H7 (cell line): Measurements from ENCODE around the gene C12orf60. TPM values are rescaled to one million over a fixed set of nuclear protein-coding genes. Genes with fewer than 3 reads are reported as not detected.

Experiments used
- DNase-seq: peaks from one replicate; pipeline ENCODE4 v3.0.0; 2012
- H3K27me3 ChIP-seq: 2 replicates; pipeline ENCODE4 v1.6.0; 2011; ENCODE audit warnings: mild to moderate bottlenecking, low read length; ENCODE audit not compliant: control insufficient read depth, insufficient read depth
- H3K36me3 ChIP-seq: replicated peaks from 2 replicates; pipeline ENCODE4 v1.5.1; 2011; ENCODE audit warnings: low read length; ENCODE audit not compliant: control insufficient read depth, insufficient read depth
- H3K4me3 ChIP-seq: 2 replicates; pipeline ENCODE4 v1.5.1; 2011; ENCODE audit warnings: low read depth, mild to moderate bottlenecking, control low read depth, low read length, moderate library complexity; ENCODE audit not compliant: insufficient read depth
- total RNA-seq: library from RNA; depleted of rRNA; stranded (reverse); fragments of >200 nt; shearing (Covaris generic); gene quantifications from 2 replicates; pipeline ENCODE4 v1.2.3, GENCODE V29; 2014

C12orf60 gene
- total RNA-seq, 1 experiment from 2014 or later, result 3.0 TPM

DNA sequence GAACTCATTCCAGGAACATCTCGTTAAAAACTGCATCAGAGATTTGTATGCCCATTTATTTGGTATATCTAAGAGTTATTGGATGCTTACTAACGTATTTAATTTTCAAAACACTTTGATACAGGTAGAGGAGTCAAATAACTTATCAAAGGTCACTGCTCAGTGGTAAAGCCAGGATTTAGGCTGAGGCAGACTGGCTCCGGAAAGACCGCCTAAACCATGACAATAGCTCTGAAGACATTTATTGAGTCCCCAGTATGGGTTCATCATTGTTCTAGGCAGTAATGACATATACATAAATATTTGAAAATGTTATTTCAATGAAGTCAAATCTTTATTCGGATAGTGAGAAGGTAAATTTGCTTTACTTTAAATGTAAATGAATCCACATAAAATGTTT, 30.5 kb upstream of the C12orf60 start:
- peak overlapping the region; percentile 87 for H3K4me3 ChIP-seq
- peak; percentile 27 for DNase-seq

DNA sequence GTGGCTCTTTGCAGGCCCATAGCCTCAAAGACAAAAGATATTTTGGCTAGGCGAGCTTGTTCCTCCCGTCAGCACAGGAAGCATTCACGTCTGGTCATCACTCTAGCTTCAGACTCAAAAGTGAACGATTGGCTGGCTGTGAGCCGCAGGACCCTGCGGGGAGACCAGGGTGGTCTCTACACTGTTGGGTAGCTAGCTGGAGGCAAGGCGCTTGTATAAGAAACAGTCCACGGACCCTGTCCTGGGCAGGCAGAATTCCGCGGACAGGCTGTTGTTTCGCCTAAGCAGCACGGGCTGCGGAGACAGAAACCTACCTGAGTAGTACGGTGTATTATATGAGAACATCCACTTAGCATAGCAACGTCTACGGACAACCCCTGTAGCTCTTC, 29.8 kb upstream of the C12orf60 start:
- Histone ChIP-seq H3K27me3 (no peaks in the 10 kb centered on the region), H3K36me3 (no peaks in the 10 kb centered on the region), H3K4me3 (peak overlapping the region; percentile 87)
- peak; percentile 27 for DNase-seq

More for the DNA sequence above, 30.5 kb upstream of the C12orf60 start:
- H3K27me3 ChIP-seq, result no peaks in the 10 kb centered on the region
- H3K36me3 ChIP-seq, result no peaks in the 10 kb centered on the region

DNA sequence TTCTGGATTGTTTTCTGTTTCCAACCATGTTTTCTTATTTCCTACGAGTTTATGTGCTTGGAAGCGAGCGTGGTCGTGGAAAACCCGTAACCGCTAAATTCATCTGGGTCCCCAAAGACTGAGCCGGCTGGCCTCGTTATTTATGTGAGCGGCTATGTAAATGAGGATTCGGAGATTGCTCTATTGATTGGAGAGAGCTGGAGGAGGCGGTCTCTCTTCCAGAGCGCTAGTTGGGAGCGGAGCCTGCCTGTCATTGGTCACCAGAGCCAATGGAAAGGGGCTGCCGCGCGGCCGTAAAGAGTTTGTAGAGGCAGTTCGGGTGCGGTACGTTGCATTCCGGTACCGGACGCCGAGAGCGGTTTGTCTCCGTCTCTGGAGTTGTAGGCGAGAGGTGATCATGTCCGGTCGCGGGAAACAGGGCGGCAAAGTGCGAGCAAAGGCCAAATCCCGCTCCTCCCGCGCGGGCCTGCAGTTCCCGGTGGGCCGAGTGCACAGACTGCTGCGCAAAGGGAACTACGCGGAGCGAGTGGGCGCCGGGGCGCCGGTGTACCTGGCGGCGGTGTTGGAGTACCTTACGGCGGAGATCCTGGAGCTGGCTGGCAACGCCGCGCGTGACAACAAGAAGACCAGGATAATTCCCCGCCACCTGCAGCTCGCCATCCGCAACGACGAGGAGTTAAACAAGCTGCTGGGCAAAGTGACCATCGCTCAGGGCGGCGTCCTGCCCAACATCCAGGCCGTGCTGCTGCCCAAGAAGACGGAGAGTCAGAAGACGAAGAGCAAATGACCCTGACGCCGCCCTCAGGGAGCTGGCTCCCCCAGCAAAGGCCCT, 29.2 kb upstream of the C12orf60 start:
- peak; percentile 94 for DNase-seq
- no peaks in the 10 kb centered on the region for H3K36me3 ChIP-seq
- H3K27me3 ChIP-seq, result no peaks in the 10 kb centered on the region

DNA sequence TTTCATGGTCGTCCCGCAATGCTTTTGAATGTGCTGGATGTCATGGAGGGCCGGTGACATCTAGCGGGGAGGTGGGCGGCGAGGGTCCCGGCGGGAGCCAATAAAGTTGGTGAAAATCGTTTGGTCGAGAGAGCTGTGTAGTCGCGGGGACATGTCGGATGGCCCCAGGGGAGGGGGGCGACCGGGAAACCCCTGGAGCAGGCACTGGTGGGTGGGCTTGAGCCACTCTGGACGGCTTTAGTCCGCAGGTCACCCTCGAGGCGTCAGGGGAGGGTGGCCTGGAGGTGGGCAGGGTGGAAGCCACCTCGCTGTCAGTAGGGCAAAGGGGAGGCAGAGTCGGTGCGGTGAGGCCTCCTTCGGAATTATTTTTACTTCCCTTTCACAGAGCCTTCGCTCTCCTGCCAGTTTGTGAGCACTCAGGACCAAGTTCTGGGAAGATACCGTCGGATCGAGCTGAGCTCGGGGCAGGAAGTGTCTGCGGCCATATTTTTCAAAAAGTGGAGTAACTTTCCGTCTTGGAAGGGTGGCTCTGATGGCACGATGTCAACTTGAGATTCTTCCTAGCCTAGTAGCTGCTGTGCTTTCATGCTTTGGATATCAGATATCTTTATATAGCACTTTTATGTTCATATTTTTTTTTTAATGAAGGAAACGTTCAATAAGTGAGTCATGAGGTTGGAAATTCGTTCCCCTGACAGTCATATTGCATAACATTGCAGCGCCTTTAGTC, 28.4 kb upstream of the C12orf60 start:
- H3K4me3 ChIP-seq, result peak overlapping the region; percentile 87

More for the DNA sequence above, 29.2 kb upstream of the C12orf60 start:
- peak overlapping the region; percentile 87 for H3K4me3 ChIP-seq

DNA sequence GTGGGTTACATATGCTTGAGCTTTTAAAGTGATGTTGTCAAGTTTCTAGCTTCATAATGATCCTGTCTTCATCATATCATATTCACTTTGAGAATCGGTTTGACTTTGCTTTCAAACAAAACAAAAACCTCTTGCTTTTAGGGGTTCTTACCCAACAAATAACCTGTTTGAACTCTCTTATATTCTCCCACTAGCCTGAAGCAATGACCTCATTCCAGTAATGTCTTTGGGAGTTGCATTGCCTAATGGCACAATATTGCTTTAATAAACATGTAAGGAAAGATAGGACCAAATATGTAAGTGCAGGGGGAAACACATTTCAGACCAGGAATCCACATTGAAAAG, 27.9 kb upstream of the C12orf60 start:
- Histone ChIP-seq H3K4me3 (peak overlapping the region; percentile 87; the same call in 1 of the 2 replicates), H3K27me3 (no peaks in the 10 kb centered on the region), H3K36me3 (no peaks in the 10 kb centered on the region)
- no peak for DNase-seq

More for the DNA sequence above, 28.4 kb upstream of the C12orf60 start:
- DNase-seq, result peak; percentile 69
- Histone ChIP-seq H3K36me3 (no peaks in the 10 kb centered on the region), H3K27me3 (no peaks in the 10 kb centered on the region)

DNA sequence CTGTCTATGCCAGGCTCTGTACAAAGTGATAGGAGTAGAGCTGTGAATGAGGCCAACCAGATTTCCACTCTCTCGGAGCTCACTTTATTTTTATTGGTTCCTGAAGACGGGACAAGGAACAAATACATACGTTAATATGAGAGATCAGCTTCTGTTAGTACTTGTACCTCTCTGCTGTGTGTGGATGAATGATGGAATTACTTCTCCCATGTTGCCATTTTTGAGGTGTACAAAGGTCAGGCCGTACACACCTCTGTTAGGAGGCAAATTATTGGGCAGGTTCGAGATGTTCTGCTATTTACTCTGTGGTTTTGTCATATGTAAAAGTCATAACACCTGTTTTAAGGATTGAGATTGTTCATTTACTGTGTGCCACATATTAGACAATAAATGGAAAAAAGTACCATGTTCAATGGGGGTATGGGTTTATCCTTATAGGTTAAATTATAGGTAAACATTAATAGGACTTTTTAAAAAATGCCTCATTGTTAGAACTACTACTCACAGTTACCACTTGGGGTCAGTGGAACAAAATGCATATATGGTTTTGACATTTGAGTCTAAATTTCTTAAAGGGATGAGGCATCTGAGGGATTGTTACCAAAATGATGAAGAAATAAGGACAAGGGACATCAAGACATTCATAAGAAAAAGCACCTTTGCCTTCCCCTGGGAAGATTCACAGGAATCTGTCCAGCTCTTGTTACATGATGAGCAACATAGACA, 27.1 kb upstream of the C12orf60 start:
- Histone ChIP-seq H3K4me3 (no peak overlapping the region), H3K36me3 (no peaks in the 10 kb centered on the region), H3K27me3 (no peaks in the 10 kb centered on the region)
- DNase-seq, result no peak

DNA sequence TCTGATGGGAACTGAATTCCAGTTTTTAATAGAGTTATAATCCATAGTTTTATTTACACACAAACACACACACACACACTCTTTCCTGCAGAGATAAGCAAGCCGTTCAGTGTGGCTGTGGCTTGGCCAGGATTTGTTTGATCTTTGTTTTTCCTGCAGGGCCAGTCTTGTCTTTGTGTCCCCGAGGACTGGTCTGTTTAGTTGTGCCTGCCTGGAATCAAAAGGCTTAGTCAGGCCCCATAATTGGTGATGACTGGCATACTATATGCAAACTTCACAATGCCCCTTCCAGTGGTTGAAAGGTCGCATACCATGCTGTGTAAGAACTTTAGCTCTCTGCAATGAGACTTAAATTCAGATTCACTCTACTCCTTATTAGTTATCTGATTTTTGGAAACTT, 26.2 kb upstream of the C12orf60 start:
- Histone ChIP-seq H3K36me3 (no peaks in the 10 kb centered on the region), H3K27me3 (no peaks in the 10 kb centered on the region), H3K4me3 (no peak overlapping the region)
- DNase-seq, result no peak

DNA sequence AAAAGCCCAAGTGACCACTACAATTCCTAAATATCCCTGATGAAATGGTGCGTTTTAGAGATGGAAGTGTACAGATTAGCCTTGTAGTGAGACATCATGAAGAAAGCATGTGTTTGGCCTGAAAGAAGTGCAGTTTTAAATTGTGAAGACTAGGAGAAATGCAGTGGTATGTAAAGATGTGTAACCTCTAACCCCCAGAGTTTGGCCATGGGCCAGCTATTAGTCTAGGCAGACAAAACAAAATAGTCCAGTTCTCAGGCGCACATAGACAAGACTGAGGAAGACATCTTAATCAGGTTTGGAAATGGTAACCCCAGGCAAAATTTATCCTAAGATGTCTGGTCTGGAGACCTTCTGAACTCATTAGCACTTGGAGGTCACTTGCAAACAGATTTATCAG, 23.6 kb upstream of the C12orf60 start:
- H3K4me3 ChIP-seq, result no peak overlapping the region

DNA sequence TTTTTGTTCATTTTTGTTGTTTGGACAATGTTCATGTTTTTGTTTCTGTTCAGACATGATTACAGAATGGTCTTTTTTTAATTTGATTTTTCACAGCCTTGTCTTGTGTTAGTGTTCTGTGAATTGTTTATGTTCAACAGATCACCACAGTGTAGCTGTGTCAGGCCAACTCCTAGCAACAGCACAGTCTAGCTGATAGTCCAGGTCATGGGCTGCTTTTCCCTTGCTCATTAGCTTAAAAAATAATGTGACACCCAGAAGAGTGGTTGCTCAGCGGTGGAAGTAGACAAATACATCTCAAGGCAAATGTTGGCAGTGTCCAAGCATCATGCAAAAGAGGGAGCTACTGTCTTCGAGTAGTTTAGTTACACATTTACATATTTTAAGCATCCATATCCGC, 22.6 kb upstream of the C12orf60 start:
- Histone ChIP-seq H3K27me3 (no peaks in the 10 kb centered on the region), H3K4me3 (no peak overlapping the region), H3K36me3 (no peaks in the 10 kb centered on the region; the same call in 1 of the 2 replicates)
- DNase-seq, result no peak

More for the DNA sequence above, 23.6 kb upstream of the C12orf60 start:
- DNase-seq, result no peak
- Histone ChIP-seq H3K27me3 (no peaks in the 10 kb centered on the region), H3K36me3 (no peaks in the 10 kb centered on the region)

DNA sequence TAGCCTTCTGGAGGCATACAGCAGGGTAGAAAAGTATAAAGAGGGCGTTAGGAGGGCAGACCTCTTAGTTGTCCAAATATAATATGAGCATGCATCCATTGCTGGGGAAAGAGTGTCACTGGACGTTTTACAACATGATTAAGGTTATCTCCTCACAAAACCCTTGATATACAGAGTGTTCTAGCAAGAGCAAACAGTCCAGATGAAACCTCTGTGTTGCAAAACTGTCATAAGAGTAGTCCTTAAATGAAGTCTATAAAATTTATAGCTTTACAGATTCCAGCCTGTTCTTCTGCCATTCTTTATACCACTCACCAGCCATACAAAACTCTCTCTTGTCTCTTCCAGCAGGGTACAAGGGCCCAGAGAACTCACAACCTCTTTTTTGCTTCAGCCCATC, 21.9 kb upstream of the C12orf60 start:
- Histone ChIP-seq H3K36me3 (peaks cover 1% of the 10 kb centered on the region), H3K27me3 (no peaks in the 10 kb centered on the region), H3K4me3 (no peak overlapping the region)
- DNase-seq, result no peak

DNA sequence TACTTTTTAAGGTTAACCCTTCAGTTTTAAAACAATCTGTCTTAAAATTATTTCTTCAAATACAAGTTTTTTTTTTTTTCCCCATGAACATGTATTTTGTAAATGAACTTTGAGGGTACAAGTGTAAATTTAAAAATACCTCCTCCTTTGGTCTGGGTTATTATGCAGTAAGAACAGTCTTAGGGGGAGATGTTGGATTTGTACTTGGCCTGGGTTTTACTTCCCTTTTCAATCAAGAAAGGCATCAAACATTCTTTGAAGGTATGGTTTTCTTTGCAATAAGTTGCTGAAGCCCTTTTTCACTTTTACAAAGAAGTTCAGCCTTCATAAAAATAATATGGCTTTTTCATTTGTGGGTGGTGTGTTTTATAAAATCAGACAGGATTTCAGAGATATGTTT, 20.7 kb upstream of the C12orf60 start:
- DNase-seq, result no peak
- Histone ChIP-seq H3K4me3 (no peak overlapping the region), H3K36me3 (peaks cover 5% of the 10 kb centered on the region), H3K27me3 (no peaks in the 10 kb centered on the region)

DNA sequence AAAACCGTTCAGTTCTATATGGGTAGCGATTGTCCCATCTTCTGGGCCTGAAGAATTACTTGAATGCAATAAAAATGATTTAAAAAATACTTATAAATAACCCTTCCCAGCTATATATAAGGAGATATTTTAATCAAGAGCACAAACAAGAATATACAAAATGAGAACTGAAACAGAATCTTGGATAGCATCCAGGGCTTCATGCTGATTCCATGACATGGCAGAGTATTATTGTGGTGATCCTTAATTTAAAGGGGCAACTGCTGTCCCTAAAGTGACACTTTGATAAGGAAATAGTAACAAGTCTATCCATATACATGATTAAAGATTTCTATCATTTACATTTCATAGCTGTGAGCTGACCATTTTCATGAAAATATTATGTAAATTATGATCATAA, 19.0 kb upstream of the C12orf60 start:
- H3K4me3 ChIP-seq, result no peak overlapping the region
- H3K36me3 ChIP-seq, result peaks cover 15% of the 10 kb centered on the region
- no peaks in the 10 kb centered on the region for H3K27me3 ChIP-seq
- no peak for DNase-seq

DNA sequence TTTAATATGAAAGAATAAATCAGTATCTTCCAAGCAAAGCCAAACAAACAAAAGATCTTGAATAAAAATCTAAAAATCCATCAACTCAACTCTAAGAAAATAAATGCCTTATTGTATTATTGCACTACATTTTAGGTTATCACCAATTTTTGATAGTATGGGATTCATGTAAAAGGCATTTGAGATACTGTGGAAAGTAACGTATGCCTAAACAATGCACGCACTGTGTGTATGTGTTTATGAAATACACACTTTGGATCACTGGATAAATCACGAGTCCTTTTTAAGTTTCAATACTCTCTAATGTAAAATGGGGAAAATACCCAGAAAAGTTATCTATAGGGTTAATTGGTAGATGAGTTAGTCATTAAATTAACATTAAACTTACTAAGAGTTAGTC, 17.9 kb upstream of the C12orf60 start:
- no peak for DNase-seq
- Histone ChIP-seq H3K27me3 (no peaks in the 10 kb centered on the region), H3K36me3 (peaks cover 20% of the 10 kb centered on the region), H3K4me3 (no peak overlapping the region)

DNA sequence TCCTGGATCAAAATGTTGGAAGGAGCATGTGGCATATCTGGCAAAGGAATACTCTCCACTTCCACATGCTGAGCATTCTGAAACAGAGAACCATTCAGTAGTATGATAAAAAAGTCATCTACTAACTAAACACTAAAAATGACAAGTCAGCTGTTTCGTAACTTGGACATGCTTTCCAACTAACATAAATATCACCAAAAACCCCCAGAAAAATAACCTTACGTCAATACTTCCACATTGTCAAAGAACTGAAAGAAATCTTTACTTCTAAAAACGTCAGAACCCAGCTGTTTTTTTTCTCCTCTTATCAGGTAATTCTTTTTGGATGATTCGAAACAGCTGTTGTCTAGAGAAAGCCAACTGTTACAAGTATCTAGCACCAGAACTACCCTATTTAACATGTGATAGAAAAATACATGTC, 8.4 kb upstream of the C12orf60 start:
- DNase-seq, result no peak
- H3K4me3 ChIP-seq, result no peak overlapping the region
- no peaks in the 10 kb centered on the region for H3K27me3 ChIP-seq
- peaks cover 31% of the 10 kb centered on the region for H3K36me3 ChIP-seq
